Right cardiac atrium (tissue), 5 donors: ENCODE data around the gene LIN52. TPM values are rescaled to one million over a fixed set of nuclear protein-coding genes. Genes with fewer than 3 reads are reported as not detected.

Experiments
- ATAC-seq, 2 donors: fragments of 200-7000 bp; cut with Tn5 transposase; one replicate each; pipeline versions ENCODE4 v1.8.0 to v1.9.1; 2020; ENCODE audit warnings: moderate library complexity in 2 of 2, mild to moderate bottlenecking in 1 of 2
- DNase-seq, 3 donors: peaks; one replicate each; pipeline ENCODE4 v3.0.0-alpha.2; 2020
- H3K27ac ChIP-seq: one replicate; pipeline ENCODE4 v1.5.1; 2013; ENCODE audit warnings: mild to moderate bottlenecking, low read length, control low read depth, moderate library complexity
- H3K27me3 ChIP-seq: one replicate; pipeline ENCODE4 v1.6.1; 2013; ENCODE audit not compliant: control insufficient read depth, insufficient read depth
- H3K4me1 ChIP-seq: one replicate; pipeline ENCODE4 v1.6.1; 2013; ENCODE audit warnings: low read length; ENCODE audit not compliant: control insufficient read depth, insufficient read depth
- H3K4me3 ChIP-seq: one replicate; pipeline ENCODE4 v1.5.1; 2013; ENCODE audit warnings: low read length, control low read depth
- H3K9me3 ChIP-seq: one replicate; pipeline ENCODE4 v1.6.1; 2013; ENCODE audit warnings: low read length; ENCODE audit not compliant: control insufficient read depth
- WGBS: extraction: QIAGEN DNeasy Blood & Tissue Kit; methylation state at CpG from one replicate; pipeline ENCODE4 v1.1.7; 2013; 5-methylcytosine and 5-hydroxymethylcytosine counted together
- intact Hi-C, 4 donors: fragments of 100-400 bp; cut with DNase I; formaldehyde crosslinking; loops; one replicate each; pipeline versions ENCODE4 v1.11.0 to v1.14.0; 2022 to 2023
- polyA plus RNA-seq: library from polyadenylated mRNA; stranded (reverse); fragments of 200-250 nt; gene quantifications from one replicate; pipeline ENCODE4 v1.2.3, GENCODE V29; 2013
- total RNA-seq, 4 donors: library from RNA; stranded (reverse); fragmentation: NEBNext Ultra II Directional; extraction: Animal tissue kit (Norgen Biotek cat#: 25700); gene quantifications; one replicate each; pipeline ENCODE4 v1.2.1, GENCODE V29; 2021
- donor health status: healthy with polysubstance abuse.
- donor health status: DM: no; HTN: yes; CAD: no.
- donor health status: DM: no; HTN: no; CAD: no.
- donor health status: DM: no; HTN: yes; CAD: no; lungs with severe emphysema.
- donor health status: DM: yes; HTN: yes; CAD: no.

The LIN52 gene
- total and polyA plus RNA-seq, 5 donors, result 5.5 to 9.2 (median 7.7) TPM

- Histone ChIP-seq H3K27ac (no peak overlapping the region), H3K27me3 (no peaks in the 10 kb centered on the region), H3K9me3 (no peaks in the 10 kb centered on the region), H3K4me3 (no peak overlapping the region), H3K4me1 (no peaks in the 10 kb centered on the region)
- ATAC-seq (no peak), DNase-seq (no peak)
- 96% methylated on average over 8 of the region's 8 CpGs for WGBS
- intact Hi-C loops, result no loop called here
Observed at GRCh38 chr14:74194506-74195274, 109.9 kb downstream of the LIN52 start.

GRCh38 chr14:74195623-74196022, 110.9 kb downstream of the LIN52 start:
- no peak for ATAC-seq
- intact Hi-C loops, result no loop called here
- Histone ChIP-seq H3K4me1 (no peaks in the 10 kb centered on the region), H3K27ac (no peak overlapping the region), H3K9me3 (no peaks in the 10 kb centered on the region), H3K27me3 (no peaks in the 10 kb centered on the region), H3K4me3 (no peak overlapping the region)
- no peak for DNase-seq
- WGBS, result 96% methylated on average over 7 of the region's 7 CpGs

- no peak overlapping the region for H3K27ac ChIP-seq
- intact Hi-C loops, result no loop called here
- no peaks in the 10 kb centered on the region for H3K4me1 ChIP-seq
- no peak for ATAC-seq
- no peak for DNase-seq
- H3K9me3 ChIP-seq, result no peaks in the 10 kb centered on the region
- H3K27me3 ChIP-seq, result no peaks in the 10 kb centered on the region
- H3K4me3 ChIP-seq, result no peak overlapping the region
- 92% methylated on average over 7 of the region's 7 CpGs for WGBS
Observed at GRCh38 chr14:74198441-74199234, 113.9 kb downstream of the LIN52 start.

GRCh38 chr14:74202113-74202512, 117.4 kb downstream of the LIN52 start:
- Histone ChIP-seq H3K27me3 (no peaks in the 10 kb centered on the region), H3K4me3 (no peak overlapping the region), H3K4me1 (no peaks in the 10 kb centered on the region), H3K27ac (no peak overlapping the region), H3K9me3 (no peaks in the 10 kb centered on the region)
- intact Hi-C loops, result no loop called here
- no peak for DNase-seq
- ATAC-seq, result no peak

GRCh38 chr14:74203639-74204038, 118.9 kb downstream of the LIN52 start:
- Histone ChIP-seq H3K27me3 (no peaks in the 10 kb centered on the region), H3K9me3 (no peaks in the 10 kb centered on the region), H3K27ac (no peak overlapping the region), H3K4me1 (no peaks in the 10 kb centered on the region), H3K4me3 (no peak overlapping the region)
- DNase-seq (no peak), ATAC-seq (no peak)
- intact Hi-C loops, result no loop called here
- 95% methylated on average over 8 of the region's 8 CpGs for whole genome bisulfite sequencing

GRCh38 chr14:74204491-74204890, 119.7 kb downstream of the LIN52 start:
- intact Hi-C loops, result no loop called here

GRCh38 chr14:74205882-74206281, 121.1 kb downstream of the LIN52 start:
- Histone ChIP-seq H3K27ac (no peak overlapping the region), H3K4me3 (no peak overlapping the region), H3K27me3 (no peaks in the 10 kb centered on the region), H3K9me3 (no peaks in the 10 kb centered on the region), H3K4me1 (no peaks in the 10 kb centered on the region)
- no peak for ATAC-seq
- 91% methylated on average over 1 of the region's 1 CpG for whole genome bisulfite sequencing
- intact Hi-C loops, result no loop called here
- DNase-seq, result no peak

More at GRCh38 chr14:74204491-74204890, 119.7 kb downstream of the LIN52 start:
- H3K27ac ChIP-seq, result no peak overlapping the region
- no peaks in the 10 kb centered on the region for H3K4me1 ChIP-seq
- 94% methylated on average over 6 of the region's 6 CpGs for WGBS
- no peak for ATAC-seq
- no peak overlapping the region for H3K4me3 ChIP-seq
- H3K27me3 ChIP-seq, result no peaks in the 10 kb centered on the region
- no peak for DNase-seq
- H3K9me3 ChIP-seq, result no peaks in the 10 kb centered on the region

- H3K4me1 ChIP-seq, result no peaks in the 10 kb centered on the region
- no peak overlapping the region for H3K4me3 ChIP-seq
- no peaks in the 10 kb centered on the region for H3K27me3 ChIP-seq
- H3K9me3 ChIP-seq, result no peaks in the 10 kb centered on the region
- DNase-seq, result no peak
- no peak for ATAC-seq
- H3K27ac ChIP-seq, result no peak overlapping the region
- 74% methylated on average over 3 of the region's 3 CpGs for WGBS
- intact Hi-C loops, result no loop called here
Observed at GRCh38 chr14:74207943-74208342, 123.2 kb downstream of the LIN52 start.

- no peak for ATAC-seq
Observed at GRCh38 chr14:74208642-74209041, 123.9 kb downstream of the LIN52 start.

GRCh38 chr14:74211945-74212580, 127.3 kb downstream of the LIN52 start:
- no peak for DNase-seq
- Histone ChIP-seq H3K27me3 (no peaks in the 10 kb centered on the region), H3K9me3 (no peaks in the 10 kb centered on the region), H3K4me3 (no peak overlapping the region), H3K27ac (no peak overlapping the region), H3K4me1 (no peaks in the 10 kb centered on the region)
- intact Hi-C loops, result no loop called here
- no peak for ATAC-seq
- WGBS, result 83% methylated on average over 6 of the region's 6 CpGs

More at GRCh38 chr14:74208642-74209041, 123.9 kb downstream of the LIN52 start:
- intact Hi-C loops, result no loop called here
- Histone ChIP-seq H3K4me3 (no peak overlapping the region), H3K27me3 (no peaks in the 10 kb centered on the region), H3K4me1 (no peaks in the 10 kb centered on the region), H3K27ac (no peak overlapping the region), H3K9me3 (no peaks in the 10 kb centered on the region)
- DNase-seq, result no peak
- 65% methylated on average over 8 of the region's 8 CpGs for WGBS
